ENCODE measurements around the gene TCF12.

Gene TCF12

DNA sequence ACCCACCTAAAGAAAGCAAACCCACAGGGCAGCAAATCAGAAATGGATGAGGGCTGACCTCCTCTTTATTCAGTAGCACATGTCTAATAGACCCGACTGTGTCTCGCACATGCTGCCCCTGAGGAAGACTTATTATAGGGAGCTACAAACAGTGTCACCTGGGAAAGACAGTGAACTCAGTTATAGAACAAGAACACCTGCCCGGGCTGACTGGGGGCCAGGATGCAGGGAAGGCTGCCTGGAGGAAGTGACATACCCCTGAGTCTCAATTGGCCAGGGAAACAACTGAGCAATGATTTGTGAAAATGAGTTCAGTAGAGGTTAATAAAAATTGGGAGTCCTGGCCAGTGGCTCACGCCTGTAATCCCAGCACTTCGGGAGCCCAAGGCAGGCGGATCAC is 379.2 kb downstream of the TCF12 start:
- no peak for DNase-seq (ENCODE audit: low spot score)

- no peak for DNase-seq (ENCODE audit: low spot score)
Observed at GRCh38 chr15:57298204-57298603, 379.8 kb downstream of the TCF12 start.

GRCh38 chr15:57298843-57299550 is 380.6 kb downstream of the TCF12 start:
- DNase-seq (ENCODE audit: low spot score): no peak

GRCh38 chr15:57301307-57301706 is 382.9 kb downstream of the TCF12 start:
- no peak for DNase-seq (ENCODE audit: low spot score)

DNA sequence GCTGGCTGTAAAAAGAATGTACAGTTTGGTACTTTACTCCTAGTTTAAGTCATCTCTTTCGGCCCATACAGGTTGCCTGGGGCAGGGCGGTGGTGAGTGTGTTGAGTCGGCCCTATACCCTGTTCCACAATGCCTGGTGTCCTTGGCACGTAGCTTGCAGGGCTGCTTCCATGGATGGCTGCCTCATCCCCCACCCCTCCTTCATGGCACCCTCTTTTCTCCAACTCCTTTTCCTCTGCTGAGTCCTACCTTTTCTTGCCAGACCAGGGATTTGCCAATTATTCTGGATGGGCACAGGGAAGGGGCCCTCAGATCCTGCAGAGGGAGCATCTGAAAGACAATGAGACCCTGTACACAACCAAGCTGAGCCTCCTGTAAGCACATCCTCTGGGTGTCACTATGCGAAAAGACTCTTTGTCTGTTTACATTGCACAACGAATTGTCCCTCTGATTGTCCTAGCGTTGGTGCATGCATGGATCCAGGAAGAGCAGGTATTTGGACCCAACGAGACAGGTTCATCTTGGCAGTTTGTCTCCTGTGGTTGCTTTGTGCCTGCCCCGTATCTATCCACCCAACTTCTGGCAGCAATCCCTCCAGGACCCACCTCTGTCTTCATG is 384.3 kb downstream of the TCF12 start:
- no peak for DNase-seq (ENCODE audit: low spot score)

GRCh38 chr15:57305009-57305408 is 386.6 kb downstream of the TCF12 start:
- DNase-seq (ENCODE audit: low spot score): no peak

DNA sequence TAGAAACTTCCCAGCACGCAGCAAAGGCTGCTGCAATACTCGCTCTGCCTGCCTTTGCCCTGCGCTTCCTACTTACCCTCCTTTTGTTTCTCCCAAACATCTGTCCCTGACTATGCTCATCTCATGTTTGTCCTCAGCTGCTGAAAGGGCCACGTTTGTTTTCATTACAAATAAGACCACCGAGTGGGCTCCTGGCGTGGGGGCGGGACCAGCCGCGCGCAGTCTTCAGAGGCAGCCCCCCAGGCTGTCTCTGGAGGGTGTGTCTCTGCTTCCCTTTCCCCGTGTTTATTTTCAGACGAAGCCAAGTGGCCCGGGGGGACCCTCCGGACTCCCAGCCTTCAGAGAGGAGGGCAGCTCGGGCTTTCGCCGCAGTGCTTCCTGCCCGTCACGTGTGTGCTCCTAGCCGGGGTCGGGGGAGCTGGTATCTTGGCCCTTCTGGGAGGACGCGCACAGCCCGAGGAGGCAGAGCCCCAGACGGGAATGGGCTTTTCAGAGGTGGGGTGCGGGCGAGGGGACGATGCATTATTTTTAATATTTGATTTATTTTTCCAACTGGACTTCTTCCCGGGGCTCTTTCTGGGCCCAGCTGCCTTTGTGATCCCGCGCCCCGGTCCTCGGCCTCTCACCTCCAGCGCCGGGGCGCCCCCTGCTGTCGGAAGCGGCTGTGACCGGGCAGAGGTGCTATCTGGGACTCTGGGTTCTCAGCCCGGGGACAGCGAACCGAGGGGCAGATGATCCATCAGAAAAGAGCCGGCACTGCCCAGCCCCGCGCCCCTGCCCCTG is 387.9 kb downstream of the TCF12 start:
- DNase-seq (ENCODE audit: low spot score): peak; percentile 86

DNA sequence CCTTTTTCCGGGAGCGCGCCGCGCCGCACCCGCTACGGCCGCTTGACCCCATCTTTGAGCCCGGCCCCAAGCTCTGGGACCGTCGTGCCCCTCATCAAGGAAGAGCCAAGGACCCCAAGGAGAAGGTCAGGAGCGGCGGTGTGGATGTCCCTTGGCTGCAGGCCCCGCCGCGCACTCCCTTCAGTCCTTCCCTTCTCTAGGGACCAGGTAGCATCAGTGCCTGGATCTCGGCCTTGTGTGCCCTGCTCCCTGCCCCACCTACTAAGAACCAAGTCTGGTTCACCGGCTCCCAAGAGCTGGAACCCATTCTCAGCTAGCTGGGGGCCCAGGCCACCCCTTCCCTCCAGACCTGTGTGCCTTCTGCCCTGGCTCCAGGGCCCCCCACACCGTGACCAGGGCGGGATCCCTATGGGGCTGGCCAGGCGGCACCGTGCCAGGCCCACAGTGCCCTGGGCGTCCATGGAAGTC is 388.5 kb downstream of the TCF12 start:
- DNase-seq (ENCODE audit: low spot score): no peak

GRCh38 chr15:57307527-57308169 is 389.2 kb downstream of the TCF12 start:
- no peak for DNase-seq (ENCODE audit: low spot score)

GRCh38 chr15:57308170-57308545 is 389.7 kb downstream of the TCF12 start:
- DNase-seq (ENCODE audit: low spot score): no peak

GRCh38 chr15:57309856-57310760 is 391.7 kb downstream of the TCF12 start:
- no peak for DNase-seq (ENCODE audit: low spot score)

DNA sequence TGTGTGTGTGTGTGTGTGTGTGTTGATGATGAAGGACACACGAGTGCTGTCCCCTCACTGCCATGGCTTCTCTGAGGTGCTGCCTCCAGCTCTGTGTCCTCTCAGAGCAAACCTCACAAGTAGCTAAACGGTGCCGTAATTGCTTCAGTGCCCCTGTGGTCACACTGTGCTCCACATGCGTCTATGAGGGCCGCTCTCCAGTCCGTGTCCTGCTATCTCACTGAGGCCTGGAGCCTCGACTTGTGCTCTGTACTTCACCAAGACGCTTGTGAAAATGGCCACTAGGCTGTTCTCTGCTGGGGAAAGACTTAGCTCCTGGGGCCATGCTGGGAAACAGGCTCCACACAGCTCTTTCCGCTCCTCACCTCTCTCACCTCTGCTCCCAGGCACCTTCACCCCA is 392.4 kb downstream of the TCF12 start:
- DNase-seq (ENCODE audit: low spot score): no peak

- no peak for DNase-seq (ENCODE audit: low spot score)
Observed at GRCh38 chr15:57312006-57312317, 393.5 kb downstream of the TCF12 start.

DNA sequence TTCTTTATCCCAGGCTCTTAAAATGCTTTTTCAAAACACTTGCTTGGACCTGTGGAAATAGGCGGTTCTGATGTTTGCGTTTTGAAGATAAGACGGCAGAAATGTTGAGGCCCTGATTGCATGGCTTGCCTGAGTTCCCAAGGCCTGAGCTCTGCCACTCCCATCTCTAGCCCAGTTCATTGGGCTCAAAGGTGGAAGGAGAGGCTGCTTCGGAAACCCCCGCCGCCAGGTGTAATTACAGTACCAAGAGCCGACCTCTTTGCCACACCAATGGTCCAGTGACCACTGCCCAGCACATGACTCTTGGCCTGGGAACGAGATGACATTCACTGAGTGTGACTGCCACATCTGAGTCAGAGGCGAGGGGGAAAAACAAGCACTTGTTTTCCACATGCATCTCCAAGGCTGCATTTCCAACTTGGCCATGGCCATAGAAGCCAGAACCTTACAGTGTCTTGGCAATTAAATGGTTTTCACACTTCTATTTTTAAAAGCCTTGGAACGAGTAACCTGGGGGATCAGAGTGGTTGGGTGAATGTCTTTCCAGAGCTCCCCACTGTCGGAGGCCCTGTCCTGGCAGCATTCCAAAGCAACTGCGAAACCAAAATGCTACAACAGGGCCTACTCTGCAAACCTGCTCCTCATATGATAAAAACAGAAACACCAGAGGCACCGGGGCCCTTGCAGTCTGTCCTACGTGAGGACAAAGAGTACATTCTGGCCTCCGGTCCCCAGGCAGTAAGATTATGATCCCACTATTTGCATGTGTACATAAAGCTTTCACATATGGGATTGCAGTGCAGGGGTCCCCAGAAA is 394.1 kb downstream of the TCF12 start:
- DNase-seq (ENCODE audit: low spot score): peak; percentile 44

DNA sequence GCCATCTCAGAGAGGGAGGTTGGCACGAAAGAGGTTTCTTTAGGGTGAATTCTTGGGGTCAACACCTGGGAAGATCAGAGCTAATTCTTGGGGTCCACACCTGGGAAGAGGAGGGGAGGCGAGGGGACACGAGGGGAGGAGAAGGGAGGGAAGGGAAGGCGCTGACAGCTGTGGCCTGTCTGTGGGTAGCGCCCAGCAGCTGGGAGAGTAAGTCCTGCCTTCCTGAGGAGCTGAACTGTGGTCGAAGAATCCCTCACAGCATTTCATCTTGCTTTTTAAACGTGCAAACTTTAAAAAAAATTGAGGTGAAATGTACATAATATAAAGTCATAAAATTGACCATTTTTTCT is 394.7 kb downstream of the TCF12 start:
- no peak for DNase-seq (ENCODE audit: low spot score)

DNA sequence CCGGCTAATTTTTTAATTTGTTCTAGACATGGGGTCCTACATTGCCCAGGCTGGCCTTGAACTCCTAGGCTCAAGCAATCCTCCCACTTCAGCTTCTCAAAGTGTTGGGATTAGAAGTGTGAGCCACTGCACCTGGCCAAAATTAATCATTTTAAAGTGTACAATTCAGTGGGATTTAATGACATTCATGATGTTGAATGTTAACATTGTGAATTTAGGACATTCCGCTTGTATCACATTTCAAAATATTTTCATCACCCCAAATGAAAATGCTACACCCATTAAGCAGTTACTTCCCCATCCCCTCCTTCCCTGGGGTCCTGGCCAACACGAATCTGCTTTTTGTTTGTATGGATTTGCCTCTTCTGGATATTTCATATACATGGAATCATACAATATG is 395.8 kb downstream of the TCF12 start:
- DNase-seq (ENCODE audit: low spot score): no peak

- DNase-seq (ENCODE audit: low spot score): no peak
Observed at GRCh38 chr15:57316451-57316850, 398.0 kb downstream of the TCF12 start.

DNA sequence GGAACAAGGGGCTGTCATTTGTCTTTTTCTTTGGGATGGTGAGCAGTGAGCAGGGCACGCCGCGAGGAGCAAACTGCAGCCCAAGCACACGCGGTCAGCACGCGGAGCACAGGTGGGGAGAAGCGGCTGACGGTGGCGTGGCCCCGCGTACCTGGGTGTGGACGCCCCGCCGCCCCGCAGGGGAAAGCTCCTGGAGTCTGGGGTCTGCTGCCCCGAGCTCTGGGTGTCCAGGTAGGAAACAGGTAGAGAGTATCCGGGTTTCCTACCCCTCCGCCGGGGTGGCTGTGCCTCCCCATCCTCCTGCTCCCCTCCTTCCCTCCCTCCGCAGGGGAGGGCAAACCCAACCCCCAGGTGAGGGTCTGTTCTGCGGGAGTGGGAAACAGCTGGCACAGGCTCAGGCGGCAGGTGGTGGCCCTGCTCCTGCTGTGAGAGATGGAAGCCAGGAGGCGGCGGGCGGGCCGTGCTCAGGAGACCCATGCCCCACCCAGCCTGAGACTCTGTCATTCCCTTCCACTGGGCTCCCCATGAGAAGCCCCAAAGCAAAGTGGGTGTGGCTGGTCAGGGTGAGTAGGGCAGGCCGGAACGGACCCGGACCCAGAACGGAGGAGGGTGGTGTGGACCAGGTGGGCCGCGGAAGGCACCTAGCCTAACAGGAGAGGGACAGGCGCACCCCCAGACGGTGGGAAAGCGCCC is 400.9 kb downstream of the TCF12 start:
- no peak for DNase-seq (ENCODE audit: low spot score)

- no peak for DNase-seq (ENCODE audit: low spot score)
Observed at GRCh38 chr15:57319919-57320560, 401.6 kb downstream of the TCF12 start.
